Kasumi-1 (cell line): ENCODE data around the gene RERG.
"Not testable (repeated sequence)": the region's sequence is repeated elsewhere in the genome, so short reads cannot be mapped to it uniquely, and the experiment has no call there.

ENCODE experiments used
- DNase-seq, 2 experiments: peaks; one replicate each; lab custom pipeline; 2025; lab: John Stamatoyannopoulos, UW

RERG gene, protein sequence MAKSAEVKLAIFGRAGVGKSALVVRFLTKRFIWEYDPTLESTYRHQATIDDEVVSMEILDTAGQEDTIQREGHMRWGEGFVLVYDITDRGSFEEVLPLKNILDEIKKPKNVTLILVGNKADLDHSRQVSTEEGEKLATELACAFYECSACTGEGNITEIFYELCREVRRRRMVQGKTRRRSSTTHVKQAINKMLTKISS

GRCh38 chr12:15220915-15221885 lies at the start of gene RERG:
Gene RERG (minus strand): TSS chr12:15221417. CDS start chr12:15217489, 3,928 bp downstream.
- peak in 1 of 2 experiments; percentile 19 for DNase-seq

DNA sequence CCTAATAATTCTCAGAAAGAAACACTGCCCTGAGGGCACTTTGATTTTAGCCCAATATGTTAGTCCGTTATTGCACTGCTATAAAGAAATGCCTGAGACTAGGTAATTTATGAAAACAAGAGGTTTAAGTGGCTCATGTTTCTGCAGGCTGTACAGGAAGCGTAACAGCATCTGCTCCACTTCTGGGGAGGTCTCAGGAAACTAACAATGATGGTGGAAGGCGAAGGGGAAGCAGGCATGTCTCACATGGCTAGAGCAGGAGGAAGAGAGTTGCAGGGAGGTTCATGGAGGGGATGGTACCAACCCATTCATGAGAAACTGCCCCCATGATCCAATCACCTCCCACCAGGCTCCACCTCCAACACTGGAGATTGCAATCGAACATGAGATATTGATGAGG lies 49.4 kb upstream of the RERG start:
- DNase-seq = peak; percentile 5 to 26

- peak; percentile 34 to 47 for DNase-seq
Measured at GRCh38 chr12:15268927-15269552, 47.8 kb upstream of the RERG start.

DNA sequence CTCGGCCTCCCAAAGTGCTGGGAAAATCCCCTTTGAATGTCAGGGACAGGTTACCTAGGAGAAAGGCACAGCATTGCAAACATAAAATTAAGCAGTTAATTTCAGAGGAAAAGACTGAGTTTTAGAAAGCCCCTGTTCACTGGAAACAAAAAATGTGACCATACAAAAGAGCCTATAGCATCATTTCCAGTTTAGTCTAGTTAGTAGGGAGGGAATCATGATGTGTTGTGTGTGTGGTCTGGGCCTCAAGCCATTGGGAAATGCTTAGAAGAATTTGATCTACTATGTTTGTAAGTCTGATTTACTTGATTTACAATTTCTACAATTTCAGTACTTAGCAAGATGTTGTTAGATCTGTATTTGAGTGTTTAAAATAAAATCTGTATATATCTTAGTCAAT lies 47.1 kb upstream of the RERG start:
- no peak for DNase-seq

DNA sequence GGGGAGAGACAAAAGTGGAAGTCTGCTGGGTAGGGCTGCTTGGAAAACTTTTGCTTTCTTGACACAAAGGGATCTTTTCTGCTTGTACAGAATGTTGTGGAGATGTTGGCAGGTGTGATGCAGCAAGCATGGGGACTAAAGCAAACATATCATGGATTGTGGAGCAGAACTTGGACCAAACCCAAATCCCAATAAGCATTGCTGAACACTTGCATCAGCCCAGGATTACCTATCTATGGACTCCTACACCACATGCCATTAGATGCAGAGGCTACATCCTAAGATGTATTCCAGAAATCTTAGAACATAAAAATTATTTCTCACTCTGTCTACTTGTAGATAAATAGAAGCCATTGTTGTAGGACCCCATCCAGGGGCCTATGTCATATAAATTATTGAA lies 44.7 kb upstream of the RERG start:
- no peak for DNase-seq

- no peak for DNase-seq
Measured at GRCh38 chr12:15256761-15257160, 35.5 kb upstream of the RERG start.

DNA sequence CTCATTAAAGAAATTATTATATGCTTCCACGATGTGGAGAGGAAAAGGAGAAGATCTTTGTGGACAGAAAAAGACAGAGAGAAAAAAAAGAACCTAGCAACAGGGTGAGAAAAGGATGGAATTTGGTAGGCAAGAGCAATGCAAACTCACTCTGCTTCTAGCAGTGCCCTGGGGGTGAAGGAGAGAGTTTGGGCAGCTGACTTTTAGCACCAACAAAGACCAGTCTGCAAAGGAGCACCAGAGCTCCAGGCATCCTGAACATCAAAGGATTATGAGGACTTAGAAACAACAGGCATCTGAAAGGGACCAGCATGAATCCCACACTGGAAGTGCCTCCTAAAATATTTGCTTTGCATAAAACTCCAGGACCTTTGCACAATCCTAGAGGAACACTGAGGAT lies 32.8 kb upstream of the RERG start:
- DNase-seq = no peak

- DNase-seq = no peak
Measured at GRCh38 chr12:15244926-15245325, 23.7 kb upstream of the RERG start.

DNA sequence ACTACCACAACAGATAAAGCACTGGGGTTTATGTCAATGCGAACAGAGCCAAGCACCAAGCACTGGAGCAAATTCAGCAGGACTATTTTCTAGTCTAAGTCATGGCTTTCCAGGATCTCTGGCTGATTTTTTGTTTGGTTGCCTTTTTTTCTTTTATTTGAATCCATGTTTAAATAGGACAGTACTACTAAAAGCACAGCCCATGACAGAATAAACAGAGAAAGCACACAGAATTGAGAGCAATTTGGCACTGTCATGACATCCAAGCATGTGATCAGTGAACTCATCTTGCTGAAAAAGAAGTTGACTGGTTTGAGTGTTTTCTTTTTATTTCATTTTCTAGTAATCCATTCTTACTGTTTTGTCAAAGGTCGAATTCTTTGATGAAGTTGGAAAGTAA lies 23.1 kb upstream of the RERG start:
- no peak for DNase-seq

DNA sequence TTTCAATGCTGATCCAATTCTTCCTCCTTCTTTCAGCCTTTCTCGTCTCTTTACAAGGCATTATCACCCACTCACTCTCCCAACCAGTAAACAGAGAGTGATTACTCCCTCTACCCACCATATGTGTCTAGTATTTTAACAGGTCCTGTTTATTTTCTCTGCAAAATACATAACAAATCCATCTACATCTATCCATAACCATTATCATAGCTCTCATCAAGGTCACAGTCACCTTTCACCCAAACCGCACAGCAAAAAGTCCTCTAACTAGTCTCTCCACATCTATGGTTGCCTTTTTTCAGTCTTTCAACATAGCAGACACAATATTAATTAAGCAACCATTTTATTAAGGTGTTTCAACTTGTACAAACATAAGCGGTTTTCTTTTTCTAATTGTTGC lies 21.9 kb upstream of the RERG start:
- no peak for DNase-seq

GRCh38 chr12:15240898-15241297 lies 19.7 kb upstream of the RERG start:
- DNase-seq = no peak

DNA sequence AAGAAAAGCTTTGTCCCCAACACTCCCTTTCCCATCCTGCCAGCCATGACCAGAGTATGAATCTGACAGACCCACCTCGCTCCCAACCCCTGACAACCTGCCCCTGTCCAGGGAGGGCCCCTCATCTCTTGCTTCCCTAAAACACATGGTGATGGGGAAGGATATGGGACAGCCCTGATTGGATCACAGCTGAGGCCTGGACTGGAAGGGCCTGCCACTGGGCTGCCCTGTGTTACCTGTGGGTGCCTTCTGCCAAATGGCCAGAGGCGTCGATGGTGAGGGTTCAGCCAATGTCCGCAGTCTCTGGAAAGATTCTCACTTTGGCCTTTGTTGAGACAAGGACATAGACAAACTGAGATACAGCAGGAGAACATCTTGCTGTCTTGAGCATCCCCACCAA lies 13.3 kb upstream of the RERG start:
- no peak for DNase-seq

DNA sequence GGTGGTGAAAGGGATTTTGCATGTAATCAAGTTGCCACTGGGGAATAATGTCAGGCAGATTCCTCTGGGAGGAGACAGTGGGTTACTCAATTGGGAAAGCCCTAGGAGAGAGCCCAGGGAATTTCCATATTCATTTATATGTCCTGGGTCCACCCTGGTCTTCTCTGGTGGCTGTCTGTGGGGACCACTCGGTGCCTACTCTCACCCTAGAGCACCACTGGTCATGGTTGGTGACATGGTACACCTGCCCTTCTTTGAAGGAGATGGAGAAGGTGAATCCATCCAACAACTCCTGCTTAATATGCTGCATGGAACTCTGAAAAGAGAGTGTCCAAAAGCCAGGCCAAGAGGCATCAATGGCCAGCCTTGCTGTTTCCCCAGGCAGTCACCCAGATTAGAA lies 12.8 kb upstream of the RERG start:
- DNase-seq = no peak

DNA sequence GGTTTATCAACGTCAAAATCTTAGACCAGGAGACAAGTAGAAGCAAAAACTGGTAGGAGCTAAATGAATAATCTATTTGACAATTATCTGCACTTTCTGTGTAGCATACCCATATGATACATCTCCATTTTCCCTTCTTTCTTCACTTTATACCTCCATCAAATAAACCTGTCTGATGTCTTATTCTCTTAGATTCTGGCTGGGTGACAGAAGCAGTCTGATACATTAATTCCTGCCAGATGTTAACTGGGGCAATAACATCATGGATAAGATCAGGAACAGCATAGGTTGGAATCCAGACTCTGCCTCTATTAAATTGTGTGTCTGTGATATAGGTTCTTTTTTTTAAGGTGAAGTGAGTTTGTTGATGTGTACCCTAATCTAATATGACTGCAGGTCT lies 11.7 kb upstream of the RERG start:
- DNase-seq = no peak

- DNase-seq = no peak
Measured at GRCh38 chr12:15231493-15231892, 10.3 kb upstream of the RERG start.

DNA sequence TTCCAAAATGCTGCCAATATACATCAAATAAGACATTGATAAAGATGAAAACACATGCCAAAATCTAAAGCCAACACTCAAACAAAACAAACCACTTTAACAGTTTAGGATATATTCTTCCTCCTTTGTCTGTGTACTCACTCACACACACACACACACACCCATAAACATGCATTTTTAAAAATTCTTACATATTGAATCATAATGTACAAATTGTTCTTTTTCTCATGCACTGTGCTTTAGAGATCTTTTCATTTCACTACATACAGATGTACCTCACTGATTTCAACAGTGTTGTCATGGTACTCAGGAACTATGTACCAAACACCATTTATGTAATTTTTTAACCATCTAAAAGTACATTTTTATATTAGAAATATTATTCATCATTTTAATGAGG lies 9.5 kb upstream of the RERG start:
- DNase-seq = no peak

DNA sequence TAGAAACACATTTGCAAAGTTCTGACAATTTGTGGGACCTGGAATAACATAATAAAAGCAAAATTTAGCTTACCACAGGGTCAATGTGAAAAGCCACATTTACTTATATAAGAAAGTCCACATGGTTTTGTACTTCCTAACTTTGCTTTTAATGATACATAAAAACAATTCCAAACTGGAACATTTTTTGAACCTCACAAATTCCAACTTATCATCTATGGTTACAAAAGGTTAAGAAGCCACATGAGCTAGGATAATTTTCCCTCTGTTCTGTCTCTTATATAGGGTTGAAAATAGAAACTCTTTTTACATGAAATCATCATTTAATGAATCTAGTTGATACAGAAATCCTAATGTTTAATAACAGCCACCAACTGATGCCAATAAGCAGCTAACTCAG lies 8.9 kb upstream of the RERG start:
- no peak for DNase-seq

DNA sequence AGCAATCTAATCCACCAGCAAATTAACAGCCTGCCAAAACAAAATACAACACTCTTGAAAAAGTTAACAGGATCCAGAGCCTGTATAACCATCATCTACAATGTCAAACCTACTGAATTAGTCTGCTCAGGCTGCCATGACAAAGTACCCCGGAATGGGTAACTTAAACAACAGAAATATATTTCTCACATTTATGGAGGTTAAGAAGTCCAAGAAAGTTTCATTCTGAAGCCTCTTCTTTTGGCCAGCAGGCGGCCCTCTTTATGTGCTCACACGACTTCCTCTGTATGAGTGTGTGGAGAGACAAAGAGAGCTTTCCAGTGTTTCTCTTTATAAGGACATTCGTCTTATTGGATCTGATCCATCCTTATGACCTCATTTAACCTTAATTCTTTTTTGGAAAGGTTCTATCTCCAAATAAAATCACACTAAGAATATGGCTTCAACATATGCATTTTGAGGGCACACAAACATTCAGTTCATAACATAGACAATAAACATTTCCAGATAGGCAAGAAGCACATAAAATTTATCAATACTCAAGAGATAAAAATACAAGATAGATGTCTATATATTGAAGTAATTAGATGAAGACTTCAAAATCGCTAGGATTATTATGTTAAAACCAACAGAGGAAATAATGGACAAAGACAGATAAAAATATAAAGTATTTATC lies 5.9 kb upstream of the RERG start:
- peak; percentile 35 to 43 for DNase-seq

DNA sequence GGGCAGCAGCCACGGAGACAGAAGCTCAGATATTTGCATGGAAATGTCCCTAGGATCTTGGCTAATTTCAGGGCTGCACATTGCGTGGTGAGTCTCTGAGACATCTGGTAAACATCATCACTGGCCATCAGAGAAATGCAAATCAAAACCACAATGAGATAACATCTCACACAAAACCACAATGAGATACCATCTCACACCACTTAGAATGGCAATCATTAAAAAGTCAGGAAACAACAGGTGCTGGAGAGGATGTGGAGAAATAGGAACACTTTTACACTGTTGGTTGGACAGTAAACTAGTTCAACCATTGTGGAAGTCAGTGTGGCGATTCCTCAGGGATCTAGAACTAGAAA lies 4.6 kb upstream of the RERG start:
- not testable (repeated sequence) for DNase-seq

DNA sequence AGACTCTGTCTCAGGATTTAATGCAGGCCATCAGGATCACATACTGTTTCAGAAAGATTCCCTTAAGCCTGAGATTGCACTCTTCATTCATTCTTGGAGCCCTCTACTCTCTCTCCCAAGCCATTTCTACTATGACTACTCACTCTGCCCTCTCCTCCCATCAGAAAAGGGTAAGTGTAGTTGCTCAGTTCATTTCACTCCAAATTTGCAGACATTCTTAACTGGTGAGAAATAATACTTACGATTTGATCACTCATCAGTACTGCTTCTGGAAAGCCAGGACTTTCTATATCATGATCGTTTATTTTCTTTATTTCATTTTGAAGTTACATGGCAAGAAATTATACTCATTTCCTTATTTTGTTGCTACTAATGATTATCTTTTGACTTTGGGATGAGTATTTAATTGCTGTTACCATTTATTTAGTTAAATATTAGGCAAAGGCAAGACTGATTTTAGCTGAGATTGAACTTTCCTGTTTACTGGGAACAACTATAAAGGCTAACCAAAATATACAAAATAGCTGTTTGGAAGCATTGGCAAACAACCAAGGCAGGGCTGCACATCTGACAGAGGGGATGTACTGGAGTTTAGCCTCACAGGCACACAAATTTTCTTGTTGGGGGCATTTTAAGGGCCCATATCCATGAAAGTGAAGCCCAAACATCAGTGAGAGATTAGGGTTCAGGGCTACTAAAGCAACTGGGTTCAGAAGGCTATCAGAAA lies 4.1 kb upstream of the RERG start:
- no peak for DNase-seq

DNA sequence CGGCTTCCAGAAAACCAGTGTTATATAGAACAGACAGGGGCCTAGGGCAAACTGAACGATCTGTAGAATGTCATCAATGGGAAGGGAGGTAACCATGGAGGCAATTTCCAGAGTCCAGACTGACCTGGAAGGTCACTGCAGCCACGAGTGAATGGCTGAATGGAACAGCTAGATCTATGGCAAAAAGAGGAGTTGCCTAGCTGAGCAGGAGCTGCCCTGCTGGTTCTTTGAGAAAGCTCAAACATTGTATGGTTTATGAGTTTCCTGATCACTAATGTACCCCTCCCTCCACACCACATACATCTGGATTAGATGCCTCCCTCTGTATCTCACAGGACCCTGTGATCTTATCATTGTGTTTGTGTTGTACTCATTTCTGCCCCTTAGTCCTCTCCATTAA lies 1.0 kb upstream of the RERG start:
- no peak for DNase-seq

GRCh38 chr12:15220451-15220850 lies 766 bp downstream of the RERG start:
- DNase-seq = no peak
